Measurements from ENCODE around the gene SDK1. TPM values are rescaled to one million over a fixed set of nuclear protein-coding genes. Genes with fewer than 3 reads are reported as not detected.

SDK1 gene
- total and polyA plus RNA-seq, 2 experiments from 2014 or later = 2.1 to 10.0 TPM

DNA sequence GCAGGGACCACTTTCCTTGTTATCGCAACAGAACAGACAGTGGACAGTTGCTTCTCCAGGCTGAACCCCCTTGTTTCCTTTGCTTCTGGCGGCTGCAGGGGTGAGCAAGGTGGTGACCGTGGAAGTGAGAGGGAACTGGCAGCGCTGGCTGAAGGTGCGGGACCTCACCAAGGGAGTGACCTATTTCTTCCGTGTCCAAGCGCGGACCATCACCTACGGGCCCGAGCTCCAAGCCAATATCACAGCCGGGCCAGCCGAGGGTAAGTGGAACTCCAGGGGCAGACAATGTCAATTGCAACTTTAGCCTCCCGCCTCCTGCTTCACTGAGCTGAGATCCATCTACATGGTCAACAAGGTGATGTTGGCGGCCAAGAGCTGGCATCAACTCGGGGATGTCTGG is 919.0 kb downstream of the SDK1 start (continued):
- no peak for TF ChIP-seq ZNF462 (CRISPR knock-in tag; IDR thresholded peaks at IDR 0.05)
- no peak for TF ChIP-seq ETS1 (IDR thresholded peaks at IDR 0.05)
- no peak for TF ChIP-seq ZNF331 (CRISPR knock-in tag; IDR thresholded peaks at IDR 0.05; ENCODE audit: low read depth)
- no peak for TF ChIP-seq ZNF114 (CRISPR knock-in tag; IDR thresholded peaks at IDR 0.05)

GRCh38 chr7:4221043-4221442 is 920.0 kb downstream of the SDK1 start:
- no peak for DNase-seq (ENCODE audit: low spot score)
- H3K27ac ChIP-seq (ENCODE audit: low read depth) = no peak overlapping the region
- no peaks in the 10 kb centered on the region for H3F3A ChIP-seq (replicated peaks; ENCODE audit: low read depth)
- no peaks in the 10 kb centered on the region for H4K20me1 ChIP-seq (replicated peaks; ENCODE audit: insufficient read depth)
- no peaks in the 10 kb centered on the region for H3K4me1 ChIP-seq (ENCODE audit: insufficient read depth)
- Mint-ChIP-seq H3K4me1 (no peaks in the 10 kb centered on the region), H3K36me3 (ENCODE audit: low read depth) (no peaks in the 10 kb centered on the region), H3K9me3 (no peaks in the 10 kb centered on the region), H3K27me3 (ENCODE audit: insufficient read depth, low read depth, poor library complexity) (no peaks in the 10 kb centered on the region), H3K4me3 (no peak overlapping the region), H3K27ac (no peak overlapping the region)
- no peaks in the 10 kb centered on the region for H3K27me3 ChIP-seq (ENCODE audit: insufficient read depth)
- H3K4me2 ChIP-seq = no peak overlapping the region
- H3K9me2 ChIP-seq (ENCODE audit: insufficient read depth) = no peaks in the 10 kb centered on the region
- H3K79me2 ChIP-seq (replicated peaks; ENCODE audit: insufficient read depth) = no peaks in the 10 kb centered on the region
- no peak overlapping the region for H3K4me3 ChIP-seq
- no peak overlapping the region for H2AFZ ChIP-seq
- H3K36me3 ChIP-seq (ENCODE audit: insufficient read depth) = no peaks in the 10 kb centered on the region
- ATAC-seq = peak; percentile 55; the same call in 2 of the 3 replicates
- no peak for TF ChIP-seq ETS1 (IDR thresholded peaks at IDR 0.05)
- no peak for TF ChIP-seq EZH2 (IDR thresholded peaks at IDR 0.05; ENCODE audit: low read depth, unreplicated experiment)
- no peak for TF ChIP-seq CREB1 (CRISPR knock-in tag; IDR thresholded peaks at IDR 0.05; ENCODE audit: low read depth)
- no peak for TF ChIP-seq JUNB (IDR thresholded peaks at IDR 0.05; ENCODE audit: unreplicated experiment)
- TF ChIP-seq, protein P1, sequence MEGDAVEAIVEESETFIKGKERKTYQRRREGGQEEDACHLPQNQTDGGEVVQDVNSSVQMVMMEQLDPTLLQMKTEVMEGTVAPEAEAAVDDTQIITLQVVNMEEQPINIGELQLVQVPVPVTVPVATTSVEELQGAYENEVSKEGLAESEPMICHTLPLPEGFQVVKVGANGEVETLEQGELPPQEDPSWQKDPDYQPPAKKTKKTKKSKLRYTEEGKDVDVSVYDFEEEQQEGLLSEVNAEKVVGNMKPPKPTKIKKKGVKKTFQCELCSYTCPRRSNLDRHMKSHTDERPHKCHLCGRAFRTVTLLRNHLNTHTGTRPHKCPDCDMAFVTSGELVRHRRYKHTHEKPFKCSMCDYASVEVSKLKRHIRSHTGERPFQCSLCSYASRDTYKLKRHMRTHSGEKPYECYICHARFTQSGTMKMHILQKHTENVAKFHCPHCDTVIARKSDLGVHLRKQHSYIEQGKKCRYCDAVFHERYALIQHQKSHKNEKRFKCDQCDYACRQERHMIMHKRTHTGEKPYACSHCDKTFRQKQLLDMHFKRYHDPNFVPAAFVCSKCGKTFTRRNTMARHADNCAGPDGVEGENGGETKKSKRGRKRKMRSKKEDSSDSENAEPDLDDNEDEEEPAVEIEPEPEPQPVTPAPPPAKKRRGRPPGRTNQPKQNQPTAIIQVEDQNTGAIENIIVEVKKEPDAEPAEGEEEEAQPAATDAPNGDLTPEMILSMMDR (conservative IDR thresholded peaks at IDR 0.05; ENCODE audit: low read depth in 2 of 2) = no peak
- no peak for TF ChIP-seq STAT1 (IDR thresholded peaks at IDR 0.05; ENCODE audit: unreplicated experiment)
- TF ChIP-seq NANOG (IDR thresholded peaks at IDR 0.05; ENCODE audit: borderline replicate concordance) = no peak
- no peak for TF ChIP-seq ZNF114 (CRISPR knock-in tag; IDR thresholded peaks at IDR 0.05)
- TF ChIP-seq ZNF331 (CRISPR knock-in tag; IDR thresholded peaks at IDR 0.05; ENCODE audit: low read depth) = no peak
- no peak for TF ChIP-seq EZH2phosphoT487 (IDR thresholded peaks at IDR 0.05; ENCODE audit: unreplicated experiment)

Measured in GM23338 (cell line).